WTC11 (cell line): Measurements from ENCODE around the gene NDUFA13. TPM values are rescaled to one million over a fixed set of nuclear protein-coding genes. Genes with fewer than 3 reads are reported as not detected.

Experiments used
- ATAC-seq: fragments of 200-7000 bp; cut with Tn5 transposase; 2 replicates; pipeline ENCODE4 v1.10.0; 2021; ENCODE audit warnings: mild to moderate bottlenecking, moderate library complexity
- CTCF ChIA-PET: fragments of 300-600 bp; sonication (Branson Sonifier 250); formaldehyde crosslinking; loops from one replicate; lab custom pipeline; 2021; ENCODE audit warnings: antibody characterized with exemption; lab: Charles Lee
- POLR2A ChIA-PET: fragments of 350-600 bp; sonication (Branson Sonifier 250); formaldehyde crosslinking; loops from one replicate; lab custom pipeline; 2021; ENCODE audit warnings: antibody characterized with exemption; lab: Charles Lee
- DNase-seq: peaks from one replicate; pipeline ENCODE4 v3.0.0; 2021; ENCODE audit warnings: low spot score
- H3K27ac Mint-ChIP-seq: 2 replicates; pipeline ENCODE4 v1.8.0; 2021; ENCODE audit warnings: mixed read lengths
- H3K27me3 Mint-ChIP-seq: 2 replicates; pipeline ENCODE4 v1.8.0; 2021; ENCODE audit warnings: low read depth, mild to moderate bottlenecking, moderate library complexity, mixed read lengths
- H3K36me3 Mint-ChIP-seq: 2 replicates; pipeline ENCODE4 v1.8.0; 2021; ENCODE audit warnings: mixed read lengths
- H3K4me1 Mint-ChIP-seq: 2 replicates; pipeline ENCODE4 v1.8.0; 2022; ENCODE audit warnings: mixed read lengths
- H3K4me3 Mint-ChIP-seq: 2 replicates; pipeline ENCODE4 v1.8.0; 2021; ENCODE audit warnings: mild to moderate bottlenecking, moderate library complexity, mixed read lengths
- H3K9me3 Mint-ChIP-seq: 2 replicates; pipeline ENCODE4 v1.8.0; 2021; ENCODE audit warnings: mixed read lengths
- CREB1 ChIP-seq: sonication (generic); formaldehyde crosslinking; IDR thresholded peaks from 2 replicates; pipeline ENCODE4 v1.8.0; 2023; ENCODE audit warnings: mild to moderate bottlenecking, missing genetic modification reagents
- ELF4 ChIP-seq: sonication (generic); formaldehyde crosslinking; IDR thresholded peaks from 2 replicates; pipeline ENCODE4 v1.8.1; 2022; ENCODE audit warnings: low read depth, mild to moderate bottlenecking, moderate library complexity, missing genetic modification reagents
- EMX1 ChIP-seq: fragments of 250-450 bp; sonication (Bioruptor Pico); IDR thresholded peaks from 2 replicates; pipeline ENCODE4 v1.8.0; 2021; ENCODE audit warnings: mild to moderate bottlenecking
- FOXJ3 ChIP-seq: sonication (generic); formaldehyde crosslinking; IDR thresholded peaks from 2 replicates; pipeline ENCODE4 v1.9.0; 2021; ENCODE audit warnings: missing genetic modification reagents, mild to moderate bottlenecking, borderline replicate concordance
- GABPB1 ChIP-seq: sonication (generic); formaldehyde crosslinking; IDR thresholded peaks from 2 replicates; pipeline ENCODE4 v1.8.1; 2023; ENCODE audit warnings: mild to moderate bottlenecking, missing genetic modification reagents
- GRHL2 ChIP-seq: fragments of 250-450 bp; sonication (Bioruptor Pico); IDR thresholded peaks from 2 replicates; pipeline ENCODE4 v1.8.0; 2022; ENCODE audit warnings: mild to moderate bottlenecking, moderate library complexity; ENCODE audit not compliant: insufficient replicate concordance, severe bottlenecking
- GTF2I ChIP-seq: fragments of 250-450 bp; sonication (Bioruptor Pico); conservative IDR thresholded peaks from 2 replicates; pipeline ENCODE4 v1.4.0; 2021; ENCODE audit warnings: mild to moderate bottlenecking
- JAZF1 ChIP-seq: fragments of 250-450 bp; sonication (Bioruptor Pico); IDR thresholded peaks from 2 replicates; pipeline ENCODE4 v1.9.0; 2021; ENCODE audit warnings: moderate library complexity, mild to moderate bottlenecking, inconsistent platforms
- NFATC4 ChIP-seq: fragments of 250-450 bp; sonication (Bioruptor Pico); IDR thresholded peaks from 2 replicates; pipeline ENCODE4 v1.9.0; 2021; ENCODE audit warnings: mild to moderate bottlenecking
- NR1H2 ChIP-seq: sonication (generic); formaldehyde crosslinking; IDR thresholded peaks from 2 replicates; pipeline ENCODE4 v1.9.0; 2021; ENCODE audit warnings: mild to moderate bottlenecking, moderate library complexity, missing genetic modification reagents
- NR2C2 ChIP-seq: sonication (generic); formaldehyde crosslinking; IDR thresholded peaks from 2 replicates; pipeline ENCODE4 v1.8.0; 2022; ENCODE audit warnings: mild to moderate bottlenecking, missing genetic modification reagents
- OVOL2 ChIP-seq: fragments of 250-450 bp; sonication (Bioruptor Pico); IDR thresholded peaks from 2 replicates; pipeline ENCODE4 v1.9.0; 2021; ENCODE audit warnings: mild to moderate bottlenecking, borderline replicate concordance
- PRRX2 ChIP-seq: fragments of 250-450 bp; sonication (Bioruptor Pico); IDR thresholded peaks from 2 replicates; pipeline ENCODE4 v1.8.0; 2021; ENCODE audit warnings: mild to moderate bottlenecking
- RELA ChIP-seq: sonication (generic); formaldehyde crosslinking; IDR thresholded peaks from 2 replicates; pipeline ENCODE4 v1.8.1; 2022; ENCODE audit warnings: missing genetic modification reagents, mild to moderate bottlenecking, borderline replicate concordance
- RORB ChIP-seq: fragments of 250-450 bp; sonication (Bioruptor Pico); IDR thresholded peaks from 2 replicates; pipeline ENCODE4 v1.9.0; 2021; ENCODE audit warnings: mild to moderate bottlenecking
- SP1 ChIP-seq: sonication (generic); formaldehyde crosslinking; conservative IDR thresholded peaks from 2 replicates; pipeline ENCODE4 v1.8.1; 2022; ENCODE audit warnings: missing genetic modification reagents
- TEAD1 ChIP-seq: sonication (generic); formaldehyde crosslinking; IDR thresholded peaks from 2 replicates; pipeline ENCODE4 v1.8.0; 2022; ENCODE audit warnings: mild to moderate bottlenecking, missing genetic modification reagents
- ZNF138 ChIP-seq: sonication (generic); formaldehyde crosslinking; conservative IDR thresholded peaks from 2 replicates; pipeline ENCODE4 v1.8.1; 2022; ENCODE audit warnings: mild to moderate bottlenecking, moderate library complexity, missing genetic modification reagents
- ZNF317 ChIP-seq: sonication (generic); formaldehyde crosslinking; IDR thresholded peaks from 2 replicates; pipeline ENCODE4 v1.8.1; 2023; ENCODE audit warnings: low read depth, mild to moderate bottlenecking, moderate library complexity, missing genetic modification reagents, borderline replicate concordance
- ZNF671 ChIP-seq: fragments of 250-450 bp; sonication (Bioruptor Pico); IDR thresholded peaks from 2 replicates; pipeline ENCODE4 v1.8.0; 2021; ENCODE audit warnings: mild to moderate bottlenecking
- total RNA-seq: library from RNA; stranded (reverse); gene quantifications from 3 replicates; pipeline ENCODE4 v1.2.3, GENCODE V29; 2021
- TF ChIP-seq, protein P1 (sequence below): fragments of 250-450 bp; sonication (Bioruptor Pico); IDR thresholded peaks from 2 replicates; pipeline ENCODE4 v1.8.0; 2021; ENCODE audit warnings: mild to moderate bottlenecking
- TF ChIP-seq, protein P2 (sequence below): sonication (generic); formaldehyde crosslinking; IDR thresholded peaks from 2 replicates; pipeline ENCODE4 v1.8.1; 2022; ENCODE audit warnings: mild to moderate bottlenecking, missing genetic modification reagents, moderate library complexity, borderline replicate concordance
- TF ChIP-seq, protein P3 (sequence below): sonication (generic); formaldehyde crosslinking; IDR thresholded peaks from 2 replicates; pipeline ENCODE4 v1.8.1; 2023; ENCODE audit warnings: mild to moderate bottlenecking, missing genetic modification reagents, moderate library complexity
- TF ChIP-seq, protein P4 (sequence below): sonication (generic); formaldehyde crosslinking; IDR thresholded peaks from 2 replicates; pipeline ENCODE4 v1.8.1; 2023; ENCODE audit warnings: mild to moderate bottlenecking, moderate library complexity, missing genetic modification reagents
- TF ChIP-seq, protein P5 (sequence below): fragments of 200-600 bp; IDR thresholded peaks from 2 replicates; pipeline ENCODE4 v1.8.0; 2022; ENCODE audit warnings: antibody characterized with exemption
- TF ChIP-seq, protein P6 (sequence below): fragments of 250-450 bp; sonication (Bioruptor Pico); conservative IDR thresholded peaks from 2 replicates; pipeline ENCODE4 v1.9.0; 2021; ENCODE audit warnings: mild to moderate bottlenecking

NDUFA13 gene
- total RNA-seq, 1 experiment from 2014 or later: 519 TPM

DNA sequence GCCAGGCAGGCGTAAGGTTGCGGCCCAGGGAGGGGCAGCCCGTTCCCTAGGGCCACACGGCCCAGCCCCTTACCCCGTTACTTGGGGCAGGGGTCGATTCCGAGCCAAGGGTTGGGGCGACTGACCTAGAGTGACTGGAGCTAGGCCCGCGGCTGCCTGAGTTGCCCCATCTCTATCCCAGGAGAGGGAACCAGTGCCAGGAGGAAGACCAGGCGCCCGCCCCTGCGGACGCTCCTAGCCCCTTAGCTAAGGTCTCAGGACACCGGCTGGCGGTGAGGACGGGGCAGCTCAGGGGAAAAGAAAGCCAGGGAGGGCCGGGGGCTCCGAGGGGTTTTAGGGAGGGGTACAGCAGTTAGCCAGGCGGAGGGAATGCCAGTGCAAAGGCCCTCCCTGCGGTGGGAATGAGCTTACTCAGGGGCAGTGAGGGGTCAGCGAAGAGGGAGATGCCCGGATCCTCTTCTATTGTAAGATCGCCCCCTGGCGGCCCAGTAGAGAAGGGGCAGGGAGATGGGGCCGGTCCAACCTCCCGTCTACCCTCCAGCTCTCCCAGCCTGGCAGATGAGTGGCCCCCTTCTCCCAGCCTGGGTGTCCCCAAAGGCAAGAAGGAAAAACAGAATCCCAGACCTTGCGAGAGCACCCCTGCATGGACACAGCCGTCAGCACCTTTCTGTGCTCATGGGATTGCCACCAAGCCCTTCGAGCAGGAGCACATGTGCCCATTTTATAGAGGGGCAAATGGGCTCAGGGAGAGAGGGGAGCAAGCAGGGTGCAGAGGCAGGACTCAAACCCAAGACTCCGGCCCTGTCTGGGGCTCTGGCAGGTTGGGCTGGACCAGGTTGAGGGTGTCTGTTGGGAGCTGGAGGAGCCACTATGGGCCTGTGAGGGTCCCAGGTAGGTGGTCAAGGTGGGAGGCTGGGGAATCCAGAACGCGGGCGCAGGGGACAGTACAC lies 38.3 kb downstream of the NDUFA13 start:
- CTCF ChIA-PET: interaction anchor here (0.6 to 9.9 kb wide), 59 partner anchors 8 to 405 kb away, joined by 3 to 408 read pairs (median 5); partner anchors contain the start of genes CILP2, GATAD2A, GMIP and LPAR2
- H3K36me3 Mint-ChIP-seq: no peaks in the 10 kb centered on the region

DNA sequence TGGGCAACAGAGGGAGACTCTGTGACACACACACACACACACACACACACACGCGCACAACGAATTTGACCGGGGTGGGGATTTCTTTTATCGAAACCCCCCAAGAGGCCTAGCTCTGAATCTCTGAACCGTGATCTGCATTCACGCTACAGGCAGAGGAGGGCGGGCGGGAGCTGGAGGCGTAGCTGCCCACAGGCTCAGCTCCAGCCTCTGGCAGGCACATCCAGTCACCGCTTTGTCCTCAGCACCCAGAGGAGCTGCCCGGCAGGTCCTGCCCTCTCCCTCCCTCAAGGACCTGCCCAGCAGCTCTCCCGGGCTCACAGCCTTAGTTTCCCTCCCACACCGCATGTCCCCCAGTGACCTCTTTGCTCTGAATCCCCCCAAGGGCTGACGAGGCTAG lies 42.0 kb downstream of the NDUFA13 start:
- ATAC-seq (no peak), DNase-seq (no peak)
- H3K4me1 Mint-ChIP-seq: peaks cover 10% of the 10 kb centered on the region
- CTCF ChIA-PET: interaction anchor here (2.9 to 9.9 kb wide), 2 partner anchors 24 to 86 kb away, joined by 17 to 408 read pairs; partner anchors contain the start of genes CILP2, GMIP and YJEFN3
- POLR2A ChIA-PET: no interaction called here
- no peaks in the 10 kb centered on the region for H3K27me3 Mint-ChIP-seq
- H3K36me3 Mint-ChIP-seq: no peaks in the 10 kb centered on the region
- H3K4me3 Mint-ChIP-seq: no peak overlapping the region
- H3K27ac Mint-ChIP-seq: no peak overlapping the region
- no peaks in the 10 kb centered on the region for H3K9me3 Mint-ChIP-seq
- TF ChIP-seq PRRX2 (CRISPR knock-in tag) (no peak), JAZF1 (CRISPR knock-in tag) (no peak), NR1H2 (CRISPR knock-in tag) (no peak), ZNF671 (no peak), NFATC4 (CRISPR knock-in tag) (no peak), CREB1 (CRISPR knock-in tag) (no peak), NR2C2 (CRISPR knock-in tag) (no peak), FOXJ3 (CRISPR knock-in tag) (no peak), RELA (CRISPR knock-in tag) (no peak), GRHL2 (CRISPR knock-in tag) (no peak), OVOL2 (CRISPR knock-in tag) (no peak), ZNF317 (CRISPR knock-in tag) (no peak)
- TF ChIP-seq, protein P1, sequence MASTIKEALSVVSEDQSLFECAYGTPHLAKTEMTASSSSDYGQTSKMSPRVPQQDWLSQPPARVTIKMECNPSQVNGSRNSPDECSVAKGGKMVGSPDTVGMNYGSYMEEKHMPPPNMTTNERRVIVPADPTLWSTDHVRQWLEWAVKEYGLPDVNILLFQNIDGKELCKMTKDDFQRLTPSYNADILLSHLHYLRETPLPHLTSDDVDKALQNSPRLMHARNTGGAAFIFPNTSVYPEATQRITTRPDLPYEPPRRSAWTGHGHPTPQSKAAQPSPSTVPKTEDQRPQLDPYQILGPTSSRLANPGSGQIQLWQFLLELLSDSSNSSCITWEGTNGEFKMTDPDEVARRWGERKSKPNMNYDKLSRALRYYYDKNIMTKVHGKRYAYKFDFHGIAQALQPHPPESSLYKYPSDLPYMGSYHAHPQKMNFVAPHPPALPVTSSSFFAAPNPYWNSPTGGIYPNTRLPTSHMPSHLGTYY (CRISPR knock-in tag): no peak
- TF ChIP-seq, protein P2, sequence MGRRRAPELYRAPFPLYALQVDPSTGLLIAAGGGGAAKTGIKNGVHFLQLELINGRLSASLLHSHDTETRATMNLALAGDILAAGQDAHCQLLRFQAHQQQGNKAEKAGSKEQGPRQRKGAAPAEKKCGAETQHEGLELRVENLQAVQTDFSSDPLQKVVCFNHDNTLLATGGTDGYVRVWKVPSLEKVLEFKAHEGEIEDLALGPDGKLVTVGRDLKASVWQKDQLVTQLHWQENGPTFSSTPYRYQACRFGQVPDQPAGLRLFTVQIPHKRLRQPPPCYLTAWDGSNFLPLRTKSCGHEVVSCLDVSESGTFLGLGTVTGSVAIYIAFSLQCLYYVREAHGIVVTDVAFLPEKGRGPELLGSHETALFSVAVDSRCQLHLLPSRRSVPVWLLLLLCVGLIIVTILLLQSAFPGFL (CRISPR knock-in tag): no peak

More for the DNA sequence above, 38.3 kb downstream of the NDUFA13 start:
- Mint-ChIP-seq H3K27ac (no peak overlapping the region), H3K27me3 (no peaks in the 10 kb centered on the region), H3K4me3 (no peak overlapping the region), H3K9me3 (no peaks in the 10 kb centered on the region), H3K4me1 (0 out of 2 replicates have a peak, but pooled peaks cover 4% of the 10 kb centered on the region)
- 0 out of 2 replicates have a peak, but pooled peaks have one; percentile 26 for TF ChIP-seq SP1 (CRISPR knock-in tag)
- TF ChIP-seq EMX1 (CRISPR knock-in tag): no peak
- no peak for TF ChIP-seq RORB (CRISPR knock-in tag)
- TF ChIP-seq, protein P3, sequence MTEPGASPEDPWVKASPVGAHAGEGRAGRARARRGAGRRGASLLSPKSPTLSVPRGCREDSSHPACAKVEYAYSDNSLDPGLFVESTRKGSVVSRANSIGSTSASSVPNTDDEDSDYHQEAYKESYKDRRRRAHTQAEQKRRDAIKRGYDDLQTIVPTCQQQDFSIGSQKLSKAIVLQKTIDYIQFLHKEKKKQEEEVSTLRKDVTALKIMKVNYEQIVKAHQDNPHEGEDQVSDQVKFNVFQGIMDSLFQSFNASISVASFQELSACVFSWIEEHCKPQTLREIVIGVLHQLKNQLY: no peak
- TF ChIP-seq ZNF317 (CRISPR knock-in tag): no peak
- TF ChIP-seq, protein P4, sequence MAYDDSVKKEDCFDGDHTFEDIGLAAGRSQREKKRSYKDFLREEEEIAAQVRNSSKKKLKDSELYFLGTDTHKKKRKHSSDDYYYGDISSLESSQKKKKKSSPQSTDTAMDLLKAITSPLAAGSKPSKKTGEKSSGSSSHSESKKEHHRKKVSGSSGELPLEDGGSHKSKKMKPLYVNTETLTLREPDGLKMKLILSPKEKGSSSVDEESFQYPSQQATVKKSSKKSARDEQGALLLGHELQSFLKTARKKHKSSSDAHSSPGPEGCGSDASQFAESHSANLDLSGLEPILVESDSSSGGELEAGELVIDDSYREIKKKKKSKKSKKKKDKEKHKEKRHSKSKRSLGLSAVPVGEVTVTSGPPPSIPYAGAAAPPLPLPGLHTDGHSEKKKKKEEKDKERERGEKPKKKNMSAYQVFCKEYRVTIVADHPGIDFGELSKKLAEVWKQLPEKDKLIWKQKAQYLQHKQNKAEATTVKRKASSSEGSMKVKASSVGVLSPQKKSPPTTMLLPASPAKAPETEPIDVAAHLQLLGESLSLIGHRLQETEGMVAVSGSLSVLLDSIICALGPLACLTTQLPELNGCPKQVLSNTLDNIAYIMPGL: 0 out of 2 replicates have a peak, but pooled peaks have one; percentile 21
- no peak for TF ChIP-seq ZNF138
- TF ChIP-seq GABPB1 (CRISPR knock-in tag): no peak
- TF ChIP-seq, protein P5, sequence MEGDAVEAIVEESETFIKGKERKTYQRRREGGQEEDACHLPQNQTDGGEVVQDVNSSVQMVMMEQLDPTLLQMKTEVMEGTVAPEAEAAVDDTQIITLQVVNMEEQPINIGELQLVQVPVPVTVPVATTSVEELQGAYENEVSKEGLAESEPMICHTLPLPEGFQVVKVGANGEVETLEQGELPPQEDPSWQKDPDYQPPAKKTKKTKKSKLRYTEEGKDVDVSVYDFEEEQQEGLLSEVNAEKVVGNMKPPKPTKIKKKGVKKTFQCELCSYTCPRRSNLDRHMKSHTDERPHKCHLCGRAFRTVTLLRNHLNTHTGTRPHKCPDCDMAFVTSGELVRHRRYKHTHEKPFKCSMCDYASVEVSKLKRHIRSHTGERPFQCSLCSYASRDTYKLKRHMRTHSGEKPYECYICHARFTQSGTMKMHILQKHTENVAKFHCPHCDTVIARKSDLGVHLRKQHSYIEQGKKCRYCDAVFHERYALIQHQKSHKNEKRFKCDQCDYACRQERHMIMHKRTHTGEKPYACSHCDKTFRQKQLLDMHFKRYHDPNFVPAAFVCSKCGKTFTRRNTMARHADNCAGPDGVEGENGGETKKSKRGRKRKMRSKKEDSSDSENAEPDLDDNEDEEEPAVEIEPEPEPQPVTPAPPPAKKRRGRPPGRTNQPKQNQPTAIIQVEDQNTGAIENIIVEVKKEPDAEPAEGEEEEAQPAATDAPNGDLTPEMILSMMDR: peak; percentile 86
- TF ChIP-seq TEAD1 (CRISPR knock-in tag): 0 out of 2 replicates have a peak, but pooled peaks have one; percentile 26
- no peak for TF ChIP-seq ELF4 (CRISPR knock-in tag)
- TF ChIP-seq, protein P6, sequence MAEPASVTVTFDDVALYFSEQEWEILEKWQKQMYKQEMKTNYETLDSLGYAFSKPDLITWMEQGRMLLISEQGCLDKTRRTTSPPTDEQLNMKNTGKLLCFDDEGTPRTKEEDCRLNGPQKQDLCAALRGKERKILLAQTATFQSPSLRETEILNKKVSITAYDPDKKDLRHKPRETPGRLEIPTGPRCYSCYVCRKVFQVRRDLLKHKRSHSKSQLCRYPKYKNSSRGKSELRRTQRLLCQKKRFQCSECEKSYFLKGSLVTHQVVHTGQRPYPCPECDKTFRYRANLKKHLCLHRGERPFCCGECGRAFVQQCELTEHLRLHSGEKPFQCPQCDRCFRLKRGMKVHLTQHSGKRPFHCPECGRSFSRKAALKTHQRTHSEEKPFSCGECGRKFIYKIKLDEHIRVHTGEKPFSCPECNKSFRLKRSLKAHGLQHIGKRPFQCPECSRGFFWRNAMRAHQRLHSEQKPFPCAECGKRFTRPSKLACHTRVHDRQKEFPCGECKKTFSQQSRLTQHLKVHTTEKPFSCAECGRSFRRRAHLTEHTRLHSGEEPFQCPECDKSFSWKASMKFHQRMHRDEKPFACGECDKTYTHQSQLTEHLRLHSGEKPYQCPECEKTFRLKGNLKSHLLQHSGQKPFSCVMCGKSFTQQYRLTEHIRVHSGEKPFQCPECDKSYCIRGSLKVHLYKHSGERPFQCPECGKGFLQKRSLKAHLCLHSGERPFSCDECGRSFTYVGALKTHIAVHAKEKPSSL (CRISPR knock-in tag): no peak
- TF ChIP-seq PRRX2 (CRISPR knock-in tag): no peak
- 0 out of 2 replicates have a peak, but pooled peaks have one; percentile 34 for TF ChIP-seq GTF2I
- peak; percentile 84 for DNase-seq
- ATAC-seq: peak; percentile 86
- POLR2A ChIA-PET: interaction anchor here (0.6 to 1.1 kb wide), 4 partner anchors 22 to 396 kb away, joined by 3 to 6 read pairs (median 4); partner anchors contain the start of gene GMIP
